ENCODE measurements around the gene AGAP1.

The AGAP1 gene

GRCh38 chr2:235723371-235723770, 229.5 kb downstream of the AGAP1 start:
- DNase-seq = no peak

DNA sequence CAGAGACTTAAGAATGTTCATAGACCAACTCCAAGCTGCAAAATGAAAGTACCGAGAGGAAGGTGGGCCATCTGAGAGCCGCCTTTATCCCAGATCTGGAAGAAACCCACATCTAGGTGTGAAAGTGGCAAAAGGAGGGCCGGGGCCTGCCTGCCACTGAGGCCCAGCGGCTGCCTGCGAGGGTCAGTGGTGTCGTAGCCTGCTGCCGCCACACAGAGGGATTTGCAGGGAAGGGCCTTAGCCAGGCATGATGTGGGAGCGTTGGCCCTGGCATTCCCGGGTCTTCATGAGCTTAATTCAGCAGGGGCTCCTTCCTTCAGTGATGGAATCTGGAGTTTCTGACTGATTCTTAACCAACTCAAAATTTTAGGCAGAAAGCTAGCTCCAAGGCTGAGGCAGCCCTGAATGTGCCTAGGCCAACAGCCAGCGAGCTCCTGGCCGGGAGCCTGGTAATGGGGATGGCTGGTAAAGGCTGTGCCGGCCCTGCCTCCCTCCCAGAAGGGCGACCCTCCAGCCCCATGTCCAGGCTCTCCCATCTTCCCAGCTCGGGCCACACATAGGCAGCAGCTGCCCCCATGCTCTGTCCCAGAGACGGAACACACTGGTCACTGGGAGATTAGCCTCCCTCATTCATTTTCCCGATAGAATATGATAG, 230.1 kb downstream of the AGAP1 start:
- no peak for DNase-seq

DNA sequence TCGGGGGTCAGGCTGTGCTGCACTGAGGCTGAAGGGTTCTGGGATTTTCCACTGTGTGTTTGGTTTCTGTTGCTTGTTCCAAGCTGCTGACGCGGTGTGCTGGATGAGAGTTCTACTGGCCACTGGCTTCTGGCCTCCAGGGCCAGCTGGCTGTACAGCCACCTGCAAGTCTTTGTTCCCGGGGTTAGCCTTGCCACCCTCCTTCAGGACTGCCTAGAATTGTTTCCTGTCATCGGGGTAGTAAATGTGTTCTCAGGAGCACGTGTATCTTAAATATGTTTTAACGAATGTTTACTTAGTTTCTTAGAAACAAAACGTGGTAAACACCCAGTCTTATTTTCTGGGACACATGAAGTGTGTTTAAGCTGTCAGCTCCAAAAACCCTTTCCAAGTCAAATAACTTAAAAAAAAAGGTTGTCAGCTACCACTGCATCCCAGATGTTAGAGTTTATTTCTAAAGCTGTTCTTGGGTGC, 231.2 kb downstream of the AGAP1 start:
- DNase-seq = no peak

DNA sequence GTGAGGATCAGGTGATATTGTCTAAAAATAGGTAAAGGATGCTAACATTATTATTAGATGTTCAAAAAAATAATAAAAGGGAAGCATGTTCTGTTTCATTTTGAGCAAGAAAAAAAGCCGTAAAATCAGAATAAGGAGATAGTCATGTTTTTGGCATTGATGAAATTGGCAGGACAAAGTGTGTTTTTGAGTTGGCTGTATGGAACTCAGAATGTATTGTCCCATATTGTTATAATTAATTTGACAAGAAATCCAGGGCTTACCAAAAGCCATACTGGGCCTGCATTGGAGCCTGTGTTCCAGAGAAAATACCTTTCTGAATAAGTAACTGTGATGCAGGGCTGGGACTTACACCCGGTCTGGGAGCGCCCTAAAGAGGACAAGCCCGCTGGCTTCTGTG, 232.0 kb downstream of the AGAP1 start:
- DNase-seq = no peak

GRCh38 chr2:235726554-235726953, 232.7 kb downstream of the AGAP1 start:
- DNase-seq = no peak

- no peak for DNase-seq
These were observed 233.3 kb downstream of the AGAP1 start for GRCh38 chr2:235727174-235727573.

DNA sequence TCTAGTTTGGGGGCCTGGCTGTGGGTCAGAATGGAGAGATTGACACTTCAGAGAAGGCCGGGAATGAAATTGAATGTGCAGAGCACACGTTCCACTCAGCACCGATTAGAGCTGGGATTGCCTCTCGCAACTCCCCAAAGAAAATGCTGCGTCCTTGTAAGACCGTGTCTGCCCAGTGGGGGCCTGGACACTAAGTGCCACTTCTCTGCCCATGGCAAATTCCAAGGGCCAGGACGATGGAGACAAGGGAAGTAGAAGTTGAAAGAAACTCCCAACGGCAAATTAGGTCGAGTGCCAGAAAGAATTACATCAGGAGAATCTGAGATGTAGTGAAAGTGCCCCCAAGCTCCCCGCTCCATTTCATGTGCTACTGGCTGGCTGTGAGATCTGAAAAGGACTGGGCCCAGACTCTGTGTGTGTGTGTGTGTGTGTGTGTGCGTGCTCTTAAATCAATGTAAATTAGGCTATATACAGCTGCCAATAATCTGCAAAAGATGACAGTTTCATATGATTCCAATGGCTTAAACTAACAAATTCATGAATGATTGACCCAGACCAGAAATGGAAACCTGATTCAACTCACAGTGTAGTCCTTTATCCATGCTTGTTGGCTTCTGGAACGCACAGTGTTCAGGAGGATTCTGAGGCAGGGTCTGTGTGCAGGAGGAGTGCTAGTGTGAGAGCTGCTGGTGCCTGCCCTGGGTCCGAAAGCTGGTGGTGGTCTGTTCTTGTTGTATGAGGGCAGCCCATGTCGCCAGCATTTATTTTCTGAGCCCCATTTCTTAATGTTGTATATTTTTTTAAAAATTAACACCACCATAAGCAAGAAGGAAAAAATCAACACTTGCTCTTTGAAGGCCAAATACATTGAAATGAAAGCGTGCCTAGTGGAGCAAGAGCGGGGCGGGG, 234.3 kb downstream of the AGAP1 start:
- DNase-seq = no peak

- no peak for DNase-seq
These were observed 235.1 kb downstream of the AGAP1 start for GRCh38 chr2:235728800-235729556.

DNA sequence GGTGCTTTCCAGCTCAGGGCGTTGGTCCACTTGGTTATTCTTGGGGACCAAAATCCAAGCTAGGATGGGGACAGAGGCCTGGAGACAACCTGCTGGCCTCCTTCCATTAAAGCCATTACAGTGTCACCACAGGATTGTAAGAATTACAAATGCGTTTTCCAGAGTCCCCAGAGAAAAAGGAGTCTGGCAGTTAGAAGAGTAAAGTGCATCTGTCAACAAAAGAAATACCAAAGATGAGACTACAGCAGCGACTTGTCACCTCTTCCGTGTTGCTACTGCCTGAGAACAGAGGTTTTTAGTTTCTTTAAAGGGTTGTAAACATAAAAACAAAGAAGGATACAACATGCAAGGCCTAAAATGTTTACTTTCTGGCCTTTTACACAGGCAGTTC, 235.7 kb downstream of the AGAP1 start:
- DNase-seq = no peak

GRCh38 chr2:235730115-235730514, 236.3 kb downstream of the AGAP1 start:
- no peak for DNase-seq

- DNase-seq = no peak
These were observed 239.9 kb downstream of the AGAP1 start for GRCh38 chr2:235733761-235734160.

DNA sequence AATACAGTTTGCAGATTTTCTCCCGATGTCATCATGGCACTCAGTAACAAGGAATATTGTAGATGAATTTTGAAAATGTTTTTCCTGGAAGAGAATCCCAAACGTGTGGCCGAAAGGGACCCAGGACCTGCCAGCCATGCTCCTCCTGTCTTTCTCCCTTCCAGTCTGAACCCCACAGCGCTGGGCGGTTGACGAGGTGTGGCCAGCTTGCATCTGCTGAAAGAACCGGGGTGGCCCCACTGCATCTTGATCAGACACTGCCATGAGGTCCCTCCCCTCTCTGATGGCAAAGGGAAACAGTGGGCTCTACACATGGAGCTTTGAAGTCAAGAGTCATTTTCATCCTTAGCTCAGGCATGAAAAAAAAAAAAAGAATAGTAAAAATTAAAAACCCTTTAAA, 240.3 kb downstream of the AGAP1 start:
- DNase-seq = no peak

DNA sequence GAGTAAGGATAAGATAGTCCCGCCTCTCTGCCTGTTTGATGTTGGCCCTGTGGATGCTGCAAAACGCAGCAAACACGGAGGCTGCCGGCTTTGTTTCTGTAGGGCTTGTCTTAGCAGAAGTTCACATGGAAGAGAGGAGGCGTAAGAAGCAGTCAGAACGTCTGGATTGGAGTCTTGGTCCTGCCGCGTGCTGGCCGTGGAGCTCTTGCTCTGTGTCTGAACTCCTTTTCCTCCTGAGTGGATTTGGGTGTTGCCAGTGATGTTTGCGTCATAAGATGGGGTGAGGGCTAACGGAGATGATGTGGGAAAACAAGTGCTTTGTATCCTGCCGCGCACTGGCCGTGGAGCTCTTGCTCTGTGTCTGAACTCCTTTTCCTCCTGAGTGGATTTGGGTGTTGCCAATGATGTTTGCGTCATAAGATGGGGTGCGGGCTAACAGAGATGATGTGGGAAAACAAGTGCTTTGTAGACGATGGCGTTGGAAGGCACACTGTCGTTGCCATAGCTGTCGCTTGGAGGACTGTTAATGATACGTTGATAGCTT, 240.9 kb downstream of the AGAP1 start:
- no peak for DNase-seq

GRCh38 chr2:235737396-235737795, 243.6 kb downstream of the AGAP1 start:
- DNase-seq = no peak

- no peak for DNase-seq
These were observed 244.0 kb downstream of the AGAP1 start for GRCh38 chr2:235737840-235738239.

DNA sequence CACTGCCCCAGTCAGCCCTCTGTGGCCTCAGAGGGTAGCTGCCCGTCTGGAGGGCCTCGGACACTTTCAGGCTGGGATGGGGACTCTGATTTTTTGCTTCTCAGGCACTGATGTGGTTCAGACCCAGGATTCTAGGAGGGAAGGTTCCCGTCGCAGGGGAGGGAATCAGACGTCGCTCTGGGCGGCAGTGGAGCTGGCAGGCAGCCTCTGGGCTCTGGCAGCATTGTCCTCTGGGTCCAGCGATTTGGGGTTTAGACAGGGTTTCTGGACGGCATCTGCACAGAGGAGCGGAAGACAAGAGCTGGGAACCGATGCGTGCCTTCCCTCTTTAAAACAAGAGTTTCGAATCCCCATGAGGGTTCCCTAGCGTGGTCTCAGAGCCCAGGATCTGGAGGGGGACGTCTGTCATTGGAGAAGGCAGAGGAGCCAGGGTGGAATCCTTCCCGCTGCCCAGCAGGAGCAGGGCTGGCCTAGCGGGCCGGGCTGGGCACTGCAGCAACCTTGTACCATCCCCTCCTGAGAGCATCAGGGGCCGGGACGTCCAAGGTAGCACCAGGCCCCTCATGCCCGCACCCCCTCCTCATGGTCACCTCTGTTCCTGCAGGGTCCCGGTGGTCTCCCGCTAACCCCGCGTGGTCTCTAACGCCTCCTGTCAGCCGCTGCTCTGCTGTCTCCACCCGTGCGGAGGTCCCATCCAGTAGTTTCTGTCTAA, 246.0 kb downstream of the AGAP1 start:
- no peak for DNase-seq

DNA sequence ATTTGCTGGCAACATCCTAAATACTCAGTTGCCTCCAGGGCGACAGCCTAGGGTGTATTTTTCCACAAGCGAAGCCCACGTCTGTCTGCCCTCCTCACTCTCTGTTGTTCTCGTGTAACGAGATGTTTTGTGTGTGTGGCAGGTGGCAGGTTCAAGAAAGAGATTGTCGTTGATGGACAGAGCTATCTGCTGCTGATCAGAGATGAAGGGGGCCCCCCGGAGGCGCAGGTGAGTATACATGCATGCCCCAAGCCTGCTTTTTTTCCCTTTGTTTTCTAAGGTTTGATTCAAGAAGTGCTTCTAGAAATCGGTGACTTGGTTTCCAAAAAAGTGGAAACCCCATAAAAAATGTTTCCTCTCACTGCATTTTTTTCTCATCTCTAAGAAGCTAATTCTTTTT, 247.0 kb downstream of the AGAP1 start:
- DNase-seq = no peak

GRCh38 chr2:235744161-235744560, 250.3 kb downstream of the AGAP1 start:
- DNase-seq = no peak

DNA sequence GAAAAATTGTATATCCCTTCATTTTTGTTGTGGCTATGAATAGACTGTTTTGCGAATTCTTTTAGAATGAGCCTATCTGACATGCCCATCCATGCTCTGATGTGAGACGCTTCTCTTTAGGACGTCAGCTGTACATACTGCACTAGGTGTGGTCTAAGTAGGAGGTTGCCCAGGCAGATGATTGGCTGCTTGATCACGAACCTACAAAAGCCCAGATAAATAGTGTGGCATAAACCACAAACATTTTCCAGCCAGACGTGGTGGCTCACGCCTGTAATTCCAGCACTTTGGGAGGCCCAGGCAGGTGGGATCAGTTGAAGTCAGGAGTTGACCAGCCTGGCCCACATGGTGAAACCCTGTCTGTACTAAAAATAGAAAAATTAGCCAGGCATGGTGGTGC, 251.8 kb downstream of the AGAP1 start:
- no peak for DNase-seq

GRCh38 chr2:235746257-235746934, 252.6 kb downstream of the AGAP1 start:
- DNase-seq = peak; percentile 70

- DNase-seq = no peak
These were observed 253.3 kb downstream of the AGAP1 start for GRCh38 chr2:235747001-235747785.

Measured in NCI-H2227 treated with DMSO at 0.1 percent for 48 hours (cell line).